Measurements from ENCODE around the gene KSR1.

The KSR1 gene

DNA sequence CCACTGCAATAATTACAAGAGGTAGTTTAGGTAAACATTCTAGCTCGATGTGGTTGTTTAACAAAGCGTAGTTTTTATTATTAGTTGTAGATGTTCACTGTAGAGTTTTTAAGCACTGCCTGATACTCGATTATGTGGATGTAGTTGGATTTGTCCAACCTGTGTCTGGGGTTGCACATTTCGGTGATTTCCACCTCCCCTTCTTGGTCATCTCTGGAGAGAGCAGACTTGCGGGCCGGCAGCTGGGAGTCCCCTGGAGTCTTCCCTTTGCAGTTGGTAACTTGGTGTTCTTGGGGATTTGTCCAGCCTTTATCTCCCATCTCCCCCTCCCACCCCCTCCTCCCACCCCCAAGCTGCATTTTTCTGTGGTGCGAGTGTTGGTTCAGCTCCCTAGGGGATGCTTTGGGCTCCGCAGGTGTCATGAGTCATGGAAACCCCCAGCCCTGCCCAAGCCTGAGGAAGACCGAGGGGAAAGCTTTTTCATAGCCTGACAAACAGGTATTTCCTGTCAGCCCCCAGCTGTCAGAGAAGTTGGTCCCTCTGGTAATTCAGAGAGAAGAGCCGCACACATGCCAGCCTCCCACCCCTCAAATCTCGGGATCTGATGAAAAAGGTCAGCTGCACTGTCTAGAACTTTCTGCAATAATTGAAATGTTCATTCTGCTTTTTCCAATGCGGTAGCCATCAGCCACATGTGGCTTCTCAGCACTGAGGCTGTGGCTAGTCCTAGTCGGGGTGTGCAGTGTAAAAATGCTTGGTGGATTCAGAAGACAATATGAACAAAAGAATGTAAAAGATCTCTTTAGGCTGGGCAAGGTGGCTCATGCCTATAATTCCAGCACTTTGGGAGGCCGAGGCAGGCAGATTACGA is 50.3 kb downstream of the KSR1 start:
- H3K4me3 ChIP-seq (replicated peaks; ENCODE audit: low read depth, low read length): no peak overlapping the region
- no peak for DNase-seq (ENCODE audit: extremely low read depth, low read depth)
- TF ChIP-seq, protein P1, sequence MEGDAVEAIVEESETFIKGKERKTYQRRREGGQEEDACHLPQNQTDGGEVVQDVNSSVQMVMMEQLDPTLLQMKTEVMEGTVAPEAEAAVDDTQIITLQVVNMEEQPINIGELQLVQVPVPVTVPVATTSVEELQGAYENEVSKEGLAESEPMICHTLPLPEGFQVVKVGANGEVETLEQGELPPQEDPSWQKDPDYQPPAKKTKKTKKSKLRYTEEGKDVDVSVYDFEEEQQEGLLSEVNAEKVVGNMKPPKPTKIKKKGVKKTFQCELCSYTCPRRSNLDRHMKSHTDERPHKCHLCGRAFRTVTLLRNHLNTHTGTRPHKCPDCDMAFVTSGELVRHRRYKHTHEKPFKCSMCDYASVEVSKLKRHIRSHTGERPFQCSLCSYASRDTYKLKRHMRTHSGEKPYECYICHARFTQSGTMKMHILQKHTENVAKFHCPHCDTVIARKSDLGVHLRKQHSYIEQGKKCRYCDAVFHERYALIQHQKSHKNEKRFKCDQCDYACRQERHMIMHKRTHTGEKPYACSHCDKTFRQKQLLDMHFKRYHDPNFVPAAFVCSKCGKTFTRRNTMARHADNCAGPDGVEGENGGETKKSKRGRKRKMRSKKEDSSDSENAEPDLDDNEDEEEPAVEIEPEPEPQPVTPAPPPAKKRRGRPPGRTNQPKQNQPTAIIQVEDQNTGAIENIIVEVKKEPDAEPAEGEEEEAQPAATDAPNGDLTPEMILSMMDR (IDR thresholded peaks at IDR 0.05; ENCODE audit: low read depth, low read length, missing control alignments): no peak

DNA sequence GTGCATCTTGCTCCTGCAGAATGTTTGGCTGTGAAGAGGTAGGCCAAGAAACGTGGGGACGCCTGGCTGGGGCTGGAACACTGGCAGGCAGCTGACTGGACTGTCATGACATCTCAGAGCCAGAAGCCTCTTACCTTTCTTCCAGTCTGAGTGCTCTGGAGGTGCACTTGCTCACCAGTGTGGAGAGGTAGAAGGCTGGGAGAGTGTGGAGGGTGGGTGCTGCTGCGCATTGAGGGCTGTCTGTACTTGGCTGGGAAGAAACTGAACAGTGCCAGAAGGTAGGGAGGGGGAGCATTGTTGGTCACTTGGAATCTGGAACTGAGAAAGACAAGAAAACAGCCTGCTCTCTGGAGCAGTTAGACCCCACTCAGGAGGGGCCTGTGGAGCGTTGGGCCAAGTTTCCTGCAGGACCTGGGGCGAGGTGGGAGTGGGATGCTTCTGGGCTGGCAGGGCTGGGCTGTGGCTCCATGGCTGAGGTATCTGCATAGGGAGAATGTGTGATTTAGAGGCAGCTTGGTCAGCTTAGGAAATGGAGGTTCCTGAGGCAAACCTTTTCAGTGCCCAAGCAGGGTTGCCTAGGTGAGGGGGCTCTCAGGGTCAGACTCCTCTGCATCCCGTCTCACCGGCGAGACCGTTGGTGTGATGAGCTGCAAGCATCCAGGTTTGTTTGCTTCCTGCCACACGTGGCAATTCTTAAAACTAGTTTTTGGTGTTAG is 55.1 kb downstream of the KSR1 start:
- DNase-seq (ENCODE audit: extremely low read depth, low read depth): no peak
- H3K4me3 ChIP-seq (replicated peaks; ENCODE audit: low read depth, low read length): no peak overlapping the region
- TF ChIP-seq, protein P1 (IDR thresholded peaks at IDR 0.05; ENCODE audit: low read depth, low read length, missing control alignments): no peak

GRCh38 chr17:27512031-27512430 is 55.8 kb downstream of the KSR1 start:
- no peak for DNase-seq (ENCODE audit: extremely low read depth, low read depth)
- no peak overlapping the region for H3K4me3 ChIP-seq (replicated peaks; ENCODE audit: low read depth, low read length)
- TF ChIP-seq, protein P1 (IDR thresholded peaks at IDR 0.05; ENCODE audit: low read depth, low read length, missing control alignments): no peak

DNA sequence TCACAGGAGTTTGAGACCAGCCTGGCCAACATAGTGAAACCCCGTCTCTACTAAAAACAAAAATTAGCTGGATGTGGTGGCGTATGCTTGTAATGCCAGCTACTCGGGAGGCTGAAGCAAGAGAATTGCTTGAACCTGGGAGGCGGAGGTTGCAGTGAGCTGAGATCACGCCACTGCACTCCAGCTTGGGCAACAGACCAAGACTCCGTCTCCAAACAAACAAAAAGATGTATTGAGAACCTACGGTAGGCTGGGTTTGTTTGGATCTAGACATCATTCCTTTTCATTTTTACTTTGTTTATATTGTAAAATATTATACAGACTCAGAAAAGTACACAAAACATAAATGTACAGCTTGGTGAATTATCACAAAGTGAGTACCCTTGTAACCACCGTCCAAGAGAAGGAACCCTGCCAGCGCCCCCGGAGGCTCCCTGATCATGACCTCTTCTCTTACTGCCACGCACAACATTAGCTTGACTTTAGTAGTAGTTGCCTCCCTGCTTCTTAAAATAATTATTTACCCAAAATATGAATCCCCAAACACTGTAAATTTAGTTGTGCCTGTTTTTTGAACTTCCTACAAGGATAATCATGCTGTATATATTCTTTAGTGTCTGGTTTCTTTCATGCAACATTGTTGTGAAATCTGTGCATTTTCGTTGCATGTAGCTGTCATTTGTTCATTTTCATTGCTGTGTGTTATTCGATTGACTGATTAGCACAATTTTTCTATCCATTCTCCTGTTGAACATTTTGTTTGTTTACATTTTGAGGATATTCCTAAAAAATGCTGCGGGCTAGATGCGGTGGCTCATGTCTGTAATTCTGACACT is 56.5 kb downstream of the KSR1 start:
- no peak overlapping the region for H3K4me3 ChIP-seq (replicated peaks; ENCODE audit: low read depth, low read length)
- TF ChIP-seq, protein P1 (IDR thresholded peaks at IDR 0.05; ENCODE audit: low read depth, low read length, missing control alignments): no peak
- no peak for DNase-seq (ENCODE audit: extremely low read depth, low read depth)

DNA sequence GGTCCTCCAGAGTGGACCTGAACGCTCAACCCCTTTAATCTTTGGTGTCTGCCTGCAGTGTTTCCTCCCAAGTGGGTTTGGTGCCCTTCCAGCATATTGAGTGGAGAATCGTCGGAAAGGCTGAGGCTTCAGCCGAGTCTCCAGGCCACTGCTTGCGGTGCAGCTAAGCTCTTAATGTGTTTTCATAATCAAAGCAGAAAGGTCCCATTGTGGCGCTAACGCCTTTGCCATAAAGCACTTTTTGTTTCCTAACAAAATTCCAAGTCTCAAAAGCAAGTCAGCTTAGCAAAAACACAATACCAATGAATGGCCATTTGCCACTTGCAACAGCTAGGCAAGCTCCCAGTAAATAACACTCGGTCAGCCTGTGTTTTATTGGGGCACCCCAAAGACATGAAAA is 57.6 kb downstream of the KSR1 start:
- no peak overlapping the region for H3K4me3 ChIP-seq (replicated peaks; ENCODE audit: low read depth, low read length)
- DNase-seq (ENCODE audit: extremely low read depth, low read depth): no peak
- TF ChIP-seq, protein P1 (IDR thresholded peaks at IDR 0.05; ENCODE audit: low read depth, low read length, missing control alignments): no peak

DNA sequence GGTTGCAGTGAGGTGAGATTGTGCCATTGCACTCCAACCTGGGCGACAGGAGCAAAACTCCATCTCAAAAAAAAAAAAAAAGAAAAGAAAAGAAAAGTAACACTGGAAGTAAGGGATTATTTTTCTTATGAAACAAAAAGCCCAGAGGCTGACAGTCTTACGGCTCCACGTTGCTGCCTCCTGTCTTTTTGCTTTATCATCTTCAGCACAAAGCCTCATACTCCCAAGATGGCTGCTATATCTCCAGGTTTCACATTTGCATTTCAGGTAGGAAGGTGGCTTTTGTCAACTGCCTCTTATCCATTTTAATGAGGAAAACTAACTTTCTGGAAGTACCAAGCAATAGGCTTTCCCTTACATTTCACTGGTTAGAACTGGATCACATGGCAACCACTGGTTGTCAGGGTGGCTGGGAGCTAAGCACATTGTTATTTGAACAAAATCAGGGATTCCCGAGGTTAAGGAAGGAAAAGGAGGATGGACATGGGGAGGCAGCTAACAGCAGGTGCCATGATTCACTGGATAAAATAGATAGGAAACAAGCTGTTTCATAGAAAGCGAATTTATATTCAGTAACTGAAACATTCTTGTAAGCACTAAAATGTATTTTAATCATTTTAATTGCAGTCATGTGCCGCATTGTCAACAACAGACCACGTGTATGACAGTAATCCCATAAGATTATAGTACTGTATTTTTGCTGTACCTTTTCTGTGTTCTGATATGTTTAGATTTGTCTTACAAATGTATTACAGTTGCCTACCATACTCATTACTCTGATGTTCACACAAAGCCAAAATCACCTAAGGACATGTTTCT is 58.6 kb downstream of the KSR1 start:
- TF ChIP-seq, protein P1 (IDR thresholded peaks at IDR 0.05; ENCODE audit: low read depth, low read length, missing control alignments): no peak
- DNase-seq (ENCODE audit: extremely low read depth, low read depth): no peak
- H3K4me3 ChIP-seq (replicated peaks; ENCODE audit: low read depth, low read length): no peak overlapping the region
